Muscle of leg (tissue), 11 donors: Measurements from ENCODE around the gene RASEF. TPM values are rescaled to one million over a fixed set of nuclear protein-coding genes. Genes with fewer than 3 reads are reported as not detected.

Source experiments
- DNase-seq: peaks from one replicate; pipeline ENCODE4 v3.0.0; 2013
- H3K27ac ChIP-seq: one replicate; pipeline ENCODE4 v1.5.1; 2013; ENCODE audit warnings: mild to moderate bottlenecking, low read length, control low read depth
- H3K27me3 ChIP-seq: one replicate; pipeline ENCODE4 v1.6.1; 2013; ENCODE audit warnings: low read length; ENCODE audit not compliant: control insufficient read depth, insufficient read depth
- H3K36me3 ChIP-seq: one replicate; pipeline ENCODE4 v1.6.1; 2013; ENCODE audit warnings: low read length; ENCODE audit not compliant: control insufficient read depth, insufficient read depth
- H3K4me1 ChIP-seq: one replicate; pipeline ENCODE4 v1.6.1; 2013; ENCODE audit warnings: low read length; ENCODE audit not compliant: control insufficient read depth, insufficient read depth
- H3K4me3 ChIP-seq: one replicate; pipeline ENCODE4 v1.5.1; 2013; ENCODE audit warnings: low read length, control low read depth
- H3K9me3 ChIP-seq: replicated peaks from 2 replicates; pipeline ENCODE4 v1.6.1; 2013; ENCODE audit warnings: low read depth, low read length; ENCODE audit not compliant: control insufficient read depth
- WGBS: methylation state at CpG from one replicate; pipeline ENCODE4 v1.1.5; 2013; ENCODE audit warnings: missing lambda C conversion rate; ENCODE audit not compliant: insufficient coverage; 5-methylcytosine and 5-hydroxymethylcytosine counted together
- polyA plus RNA-seq, 8 donors: library from polyadenylated mRNA; unstranded; fragments of 120-200 nt; gene quantifications; one replicate each; pipeline versions ENCODE4 v1.2.1 to v1.2.3, GENCODE V29; 2013; ENCODE audit warnings: inconsistent platforms in 1 of 8, low replicate concordance in 1 of 8; ENCODE audit not compliant: insufficient read length in 8 of 8, insufficient read depth in 1 of 8
- total RNA-seq: library from RNA; stranded (reverse); fragments of 120-200 nt; gene quantifications from one replicate; pipeline ENCODE4 v1.2.4, GENCODE V29; 2013

The RASEF gene
- total and polyA plus RNA-seq, 9 donors = 0.30 to 1.3 (median 0.53) TPM

- no peak overlapping the region for H3K4me3 ChIP-seq
- WGBS = no CpG with 5 or more reads among the region's 2 CpGs
Measured at GRCh38 chr9:83019246-83019645, 43.7 kb downstream of the RASEF start.

GRCh38 chr9:83015897-83016296 lies 47.0 kb downstream of the RASEF start:
- H3K9me3 ChIP-seq = peaks cover 2% of the 10 kb centered on the region
- no peak overlapping the region for H3K4me3 ChIP-seq
- H3K27me3 ChIP-seq = no peaks in the 10 kb centered on the region
- no peak overlapping the region for H3K27ac ChIP-seq
- H3K36me3 ChIP-seq = no peaks in the 10 kb centered on the region
- H3K4me1 ChIP-seq = no peaks in the 10 kb centered on the region
- no peak for DNase-seq
- no CpG with 5 or more reads among the region's 2 CpGs for WGBS

More at GRCh38 chr9:83019246-83019645, 43.7 kb downstream of the RASEF start:
- Histone ChIP-seq H3K27me3 (no peaks in the 10 kb centered on the region), H3K27ac (no peak overlapping the region), H3K36me3 (no peaks in the 10 kb centered on the region), H3K9me3 (peaks cover 2% of the 10 kb centered on the region), H3K4me1 (no peaks in the 10 kb centered on the region)
- DNase-seq = no peak

GRCh38 chr9:83013867-83014605 lies 48.9 kb downstream of the RASEF start:
- H3K9me3 ChIP-seq = peaks cover 2% of the 10 kb centered on the region

GRCh38 chr9:83012922-83013838 lies 49.8 kb downstream of the RASEF start:
- WGBS = 9% methylated on average over 4 of the region's 7 CpGs
- Histone ChIP-seq H3K27me3 (no peaks in the 10 kb centered on the region), H3K9me3 (peaks cover 2% of the 10 kb centered on the region), H3K4me3 (no peak overlapping the region), H3K27ac (no peak overlapping the region), H3K36me3 (no peaks in the 10 kb centered on the region), H3K4me1 (no peaks in the 10 kb centered on the region)
- peak; percentile 62 for DNase-seq

More at GRCh38 chr9:83013867-83014605, 48.9 kb downstream of the RASEF start:
- no peak overlapping the region for H3K27ac ChIP-seq
- whole genome bisulfite sequencing = 63% methylated on average over 2 of the region's 3 CpGs
- no peak for DNase-seq
- no peak overlapping the region for H3K4me3 ChIP-seq
- no peaks in the 10 kb centered on the region for H3K4me1 ChIP-seq
- no peaks in the 10 kb centered on the region for H3K36me3 ChIP-seq
- no peaks in the 10 kb centered on the region for H3K27me3 ChIP-seq

GRCh38 chr9:83012168-83012921 lies 50.6 kb downstream of the RASEF start:
- H3K27ac ChIP-seq = no peak overlapping the region
- no CpG with 5 or more reads among the region's 4 CpGs for WGBS
- H3K4me3 ChIP-seq = no peak overlapping the region
- H3K4me1 ChIP-seq = no peaks in the 10 kb centered on the region
- H3K27me3 ChIP-seq = no peaks in the 10 kb centered on the region
- no peaks in the 10 kb centered on the region for H3K36me3 ChIP-seq
- no peaks in the 10 kb centered on the region for H3K9me3 ChIP-seq
- DNase-seq = peak; percentile 69

- no peaks in the 10 kb centered on the region for H3K27me3 ChIP-seq
- no peak overlapping the region for H3K4me3 ChIP-seq
- no peaks in the 10 kb centered on the region for H3K4me1 ChIP-seq
- no peaks in the 10 kb centered on the region for H3K36me3 ChIP-seq
- no peak overlapping the region for H3K27ac ChIP-seq
- DNase-seq = no peak
- no peaks in the 10 kb centered on the region for H3K9me3 ChIP-seq
Measured at GRCh38 chr9:83011611-83012010, 51.3 kb downstream of the RASEF start.

- no peaks in the 10 kb centered on the region for H3K36me3 ChIP-seq
- no peak overlapping the region for H3K4me3 ChIP-seq
- 53% methylated on average over 8 of the region's 9 CpGs for WGBS
- H3K4me1 ChIP-seq = no peaks in the 10 kb centered on the region
- no peak for DNase-seq
- no peaks in the 10 kb centered on the region for H3K27me3 ChIP-seq
- H3K27ac ChIP-seq = no peak overlapping the region
- no peaks in the 10 kb centered on the region for H3K9me3 ChIP-seq
Measured at GRCh38 chr9:83007521-83008300, 55.2 kb downstream of the RASEF start.

- Histone ChIP-seq H3K4me1 (no peaks in the 10 kb centered on the region), H3K27me3 (no peaks in the 10 kb centered on the region)
Measured at GRCh38 chr9:83006378-83006777, 56.6 kb downstream of the RASEF start.

GRCh38 chr9:83005963-83006362 lies 57.0 kb downstream of the RASEF start:
- Histone ChIP-seq H3K36me3 (no peaks in the 10 kb centered on the region), H3K9me3 (no peaks in the 10 kb centered on the region), H3K27ac (no peak overlapping the region), H3K4me3 (no peak overlapping the region), H3K4me1 (no peaks in the 10 kb centered on the region), H3K27me3 (no peaks in the 10 kb centered on the region)
- 100% methylated on average over 1 of the region's 2 CpGs for WGBS
- DNase-seq = no peak

More at GRCh38 chr9:83006378-83006777, 56.6 kb downstream of the RASEF start:
- Histone ChIP-seq H3K36me3 (no peaks in the 10 kb centered on the region), H3K9me3 (no peaks in the 10 kb centered on the region), H3K27ac (no peak overlapping the region), H3K4me3 (no peak overlapping the region)
- DNase-seq = no peak
